ENCODE measurements around the gene SLC9A9. TPM values are rescaled to one million over a fixed set of nuclear protein-coding genes. Genes with fewer than 3 reads are reported as not detected.

Gene SLC9A9
- total RNA-seq, 1 donor from 2014 or later = 3.5 TPM

DNA sequence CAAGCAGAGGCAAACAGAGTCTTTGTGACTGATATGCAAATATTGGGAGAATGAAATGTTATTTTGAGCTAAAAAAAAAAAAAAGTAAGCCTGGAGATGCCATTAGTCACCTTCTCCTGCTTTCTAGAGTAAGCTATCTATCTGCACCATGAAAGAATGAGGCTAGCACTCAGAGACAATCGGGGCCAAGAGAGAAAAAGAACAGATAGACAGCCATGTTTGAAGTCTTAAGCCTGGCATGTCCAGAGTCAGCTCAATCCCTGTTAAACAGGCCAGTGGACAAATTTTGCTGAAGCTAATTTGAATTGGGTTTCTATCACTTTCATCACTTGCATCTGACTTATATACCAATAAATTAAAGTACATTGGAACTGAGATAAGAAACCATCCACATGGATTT, 204.4 kb downstream of the SLC9A9 start:
- peak overlapping the region; percentile 71 for H3K27ac Mint-ChIP-seq (ENCODE audit: unreplicated experiment)
- H3K9me3 Mint-ChIP-seq (ENCODE audit: unreplicated experiment) = no peaks in the 10 kb centered on the region
- DNase-seq (ENCODE audit: extremely low spot score, unreplicated experiment) = no peak

DNA sequence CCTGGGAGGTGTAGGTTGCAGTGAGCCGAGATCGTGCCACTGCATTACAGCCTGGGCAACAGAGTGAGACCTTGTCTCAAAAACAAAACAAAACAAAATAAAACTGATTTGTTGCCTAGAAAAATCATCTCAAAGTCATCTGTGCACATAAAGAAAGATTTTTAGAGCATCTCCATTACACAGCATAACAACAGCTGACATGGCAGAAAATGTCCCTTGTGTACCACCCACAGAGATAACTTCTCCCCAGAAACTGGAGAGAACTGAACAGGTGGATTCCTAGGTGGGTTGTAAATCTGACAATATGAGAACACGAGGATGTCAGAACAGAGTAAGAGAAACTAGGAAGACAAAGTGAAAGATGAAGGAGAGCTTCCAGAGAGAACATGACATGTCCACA, 207.5 kb downstream of the SLC9A9 start:
- no peaks in the 10 kb centered on the region for H3K27me3 Mint-ChIP-seq (ENCODE audit: unreplicated experiment)
- no peak for DNase-seq (ENCODE audit: extremely low spot score, unreplicated experiment)
- H3K9me3 Mint-ChIP-seq (ENCODE audit: unreplicated experiment) = peaks cover 18% of the 10 kb centered on the region
- H3K36me3 Mint-ChIP-seq (ENCODE audit: unreplicated experiment) = peaks cover 5% of the 10 kb centered on the region
- peaks cover 23% of the 10 kb centered on the region for H3K4me1 Mint-ChIP-seq (ENCODE audit: unreplicated experiment)
- TF ChIP-seq, protein P1, sequence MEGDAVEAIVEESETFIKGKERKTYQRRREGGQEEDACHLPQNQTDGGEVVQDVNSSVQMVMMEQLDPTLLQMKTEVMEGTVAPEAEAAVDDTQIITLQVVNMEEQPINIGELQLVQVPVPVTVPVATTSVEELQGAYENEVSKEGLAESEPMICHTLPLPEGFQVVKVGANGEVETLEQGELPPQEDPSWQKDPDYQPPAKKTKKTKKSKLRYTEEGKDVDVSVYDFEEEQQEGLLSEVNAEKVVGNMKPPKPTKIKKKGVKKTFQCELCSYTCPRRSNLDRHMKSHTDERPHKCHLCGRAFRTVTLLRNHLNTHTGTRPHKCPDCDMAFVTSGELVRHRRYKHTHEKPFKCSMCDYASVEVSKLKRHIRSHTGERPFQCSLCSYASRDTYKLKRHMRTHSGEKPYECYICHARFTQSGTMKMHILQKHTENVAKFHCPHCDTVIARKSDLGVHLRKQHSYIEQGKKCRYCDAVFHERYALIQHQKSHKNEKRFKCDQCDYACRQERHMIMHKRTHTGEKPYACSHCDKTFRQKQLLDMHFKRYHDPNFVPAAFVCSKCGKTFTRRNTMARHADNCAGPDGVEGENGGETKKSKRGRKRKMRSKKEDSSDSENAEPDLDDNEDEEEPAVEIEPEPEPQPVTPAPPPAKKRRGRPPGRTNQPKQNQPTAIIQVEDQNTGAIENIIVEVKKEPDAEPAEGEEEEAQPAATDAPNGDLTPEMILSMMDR (IDR thresholded peaks at IDR 0.05) = no peak
- H3K27ac Mint-ChIP-seq (ENCODE audit: unreplicated experiment) = no peak overlapping the region
- no peak overlapping the region for H3K4me3 Mint-ChIP-seq (ENCODE audit: unreplicated experiment)

More for the DNA sequence above, 204.4 kb downstream of the SLC9A9 start:
- H3K36me3 Mint-ChIP-seq (ENCODE audit: unreplicated experiment) = no peaks in the 10 kb centered on the region
- no peaks in the 10 kb centered on the region for H3K27me3 Mint-ChIP-seq (ENCODE audit: unreplicated experiment)
- no peak overlapping the region for H3K4me3 Mint-ChIP-seq (ENCODE audit: unreplicated experiment)
- peaks cover 23% of the 10 kb centered on the region for H3K4me1 Mint-ChIP-seq (ENCODE audit: unreplicated experiment)
- TF ChIP-seq, protein P1 (IDR thresholded peaks at IDR 0.05) = no peak

DNA sequence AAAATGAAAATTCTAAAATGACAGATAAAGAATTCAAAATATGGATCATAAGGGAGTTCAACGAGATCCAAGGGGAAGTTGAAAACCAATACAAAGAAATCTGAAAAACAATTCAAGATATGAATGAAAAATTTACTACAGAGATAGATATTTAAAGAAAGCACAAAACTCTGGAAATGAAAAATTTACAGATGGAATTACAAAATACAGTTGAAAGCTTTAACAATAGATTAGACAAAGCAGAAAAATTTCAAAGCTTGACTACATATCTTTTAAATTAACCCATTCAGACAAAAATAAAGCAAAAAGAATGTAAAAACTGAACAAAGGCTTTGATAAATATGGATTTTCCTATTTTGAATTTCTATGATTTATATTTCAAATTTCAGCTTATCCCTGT, 211.1 kb downstream of the SLC9A9 start:
- Mint-ChIP-seq H3K9me3 (ENCODE audit: unreplicated experiment) (peaks cover 24% of the 10 kb centered on the region), H3K36me3 (ENCODE audit: unreplicated experiment) (peaks cover 8% of the 10 kb centered on the region), H3K27ac (ENCODE audit: unreplicated experiment) (no peak overlapping the region), H3K4me3 (ENCODE audit: unreplicated experiment) (no peak overlapping the region), H3K27me3 (ENCODE audit: unreplicated experiment) (no peaks in the 10 kb centered on the region), H3K4me1 (ENCODE audit: unreplicated experiment) (peaks cover 7% of the 10 kb centered on the region)
- DNase-seq (ENCODE audit: extremely low spot score, unreplicated experiment) = no peak
- TF ChIP-seq, protein P1 (IDR thresholded peaks at IDR 0.05) = no peak

DNA sequence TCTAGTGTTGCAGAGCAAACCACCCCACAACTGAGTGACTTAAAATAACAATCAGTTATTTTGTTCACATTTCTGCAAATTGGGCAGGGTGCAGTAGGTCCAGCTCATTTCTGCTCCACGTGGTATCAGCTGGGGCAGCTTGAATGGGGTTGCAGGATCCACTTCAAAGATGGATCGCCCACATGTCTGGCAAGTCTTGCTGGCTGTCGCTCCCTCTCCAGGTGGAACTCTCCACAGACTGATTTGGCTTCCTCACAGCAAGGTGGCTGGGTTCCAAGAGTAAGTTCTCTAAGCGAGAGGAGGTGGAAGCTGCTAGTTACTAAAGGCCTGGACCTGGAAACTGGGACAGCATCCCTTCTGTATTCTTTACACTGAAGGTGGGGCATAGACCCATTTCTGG, 213.3 kb downstream of the SLC9A9 start:
- peaks cover 8% of the 10 kb centered on the region for H3K36me3 Mint-ChIP-seq (ENCODE audit: unreplicated experiment)
- peaks cover 6% of the 10 kb centered on the region for H3K4me1 Mint-ChIP-seq (ENCODE audit: unreplicated experiment)
- H3K27me3 Mint-ChIP-seq (ENCODE audit: unreplicated experiment) = no peaks in the 10 kb centered on the region
- H3K27ac Mint-ChIP-seq (ENCODE audit: unreplicated experiment) = no peak overlapping the region
- TF ChIP-seq, protein P1 (IDR thresholded peaks at IDR 0.05) = no peak
- peaks cover 24% of the 10 kb centered on the region for H3K9me3 Mint-ChIP-seq (ENCODE audit: unreplicated experiment)
- DNase-seq (ENCODE audit: extremely low spot score, unreplicated experiment) = no peak
- H3K4me3 Mint-ChIP-seq (ENCODE audit: unreplicated experiment) = no peak overlapping the region

DNA sequence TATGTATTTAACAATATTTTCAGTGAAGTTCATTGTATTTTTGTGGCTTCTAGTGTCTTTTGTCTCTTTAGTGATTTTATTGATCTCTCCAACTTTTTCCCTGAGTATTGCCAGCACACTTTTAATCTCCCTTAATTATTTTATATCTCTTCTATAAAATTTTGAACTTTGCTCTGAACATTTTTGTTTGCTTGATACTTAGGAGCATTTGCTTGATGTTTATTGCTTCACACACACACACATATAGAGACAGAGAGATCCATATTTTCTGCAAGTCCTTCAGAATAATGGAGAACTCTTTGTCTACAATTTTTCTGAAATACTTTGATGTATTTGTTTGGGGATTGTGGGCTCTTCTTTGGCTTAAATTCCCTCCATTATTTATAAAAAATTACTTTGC, 213.8 kb downstream of the SLC9A9 start:
- H3K27me3 Mint-ChIP-seq (ENCODE audit: unreplicated experiment) = no peaks in the 10 kb centered on the region
- H3K27ac Mint-ChIP-seq (ENCODE audit: unreplicated experiment) = no peak overlapping the region
- no peak for DNase-seq (ENCODE audit: extremely low spot score, unreplicated experiment)
- no peak overlapping the region for H3K4me3 Mint-ChIP-seq (ENCODE audit: unreplicated experiment)
- H3K9me3 Mint-ChIP-seq (ENCODE audit: unreplicated experiment) = peaks cover 24% of the 10 kb centered on the region
- H3K36me3 Mint-ChIP-seq (ENCODE audit: unreplicated experiment) = peaks cover 8% of the 10 kb centered on the region
- TF ChIP-seq, protein P1 (IDR thresholded peaks at IDR 0.05) = no peak
- peaks cover 6% of the 10 kb centered on the region for H3K4me1 Mint-ChIP-seq (ENCODE audit: unreplicated experiment)

Measured in osteocyte (in vitro differentiated cells).